ENCODE measurements around the gene FAM120A. TPM values are rescaled to one million over a fixed set of nuclear protein-coding genes. Genes with fewer than 3 reads are reported as not detected.

The FAM120A gene
- total RNA-seq, 2 donors from 2014 or later = 56.8 to 77.5 TPM

DNA sequence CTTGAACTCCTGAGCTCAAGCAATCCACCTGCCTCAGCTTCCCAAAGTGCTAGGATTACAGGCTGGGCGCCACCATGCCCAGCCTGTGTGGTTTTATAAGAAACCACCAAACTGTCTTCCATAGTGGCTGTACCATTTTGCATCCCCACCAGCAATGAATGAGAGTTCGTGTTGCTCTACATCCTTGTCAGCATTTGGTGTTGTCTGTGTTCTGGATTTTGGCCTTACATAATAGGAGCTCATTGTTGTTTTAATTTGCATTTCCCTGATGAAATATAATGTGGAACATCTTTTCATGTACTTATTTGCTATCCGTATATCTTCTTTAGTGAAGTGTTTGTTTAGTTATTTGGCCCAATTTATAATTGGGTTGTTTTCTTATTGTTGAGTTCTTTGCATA, 154.7 kb downstream of the FAM120A start:
- no peaks in the 10 kb centered on the region for H3K4me1 ChIP-seq
- no peaks in the 10 kb centered on the region for H3K36me3 ChIP-seq (replicated peaks in 1 of 2; ENCODE audit: insufficient read depth in 1 of 2, low read depth in 2 of 2)
- 60 to 97% methylated on average over 3 of the region's 3 CpGs for WGBS, 2 donors
- no peaks in the 10 kb centered on the region for H3K27me3 ChIP-seq
- ATAC-seq (no peak), DNase-seq (no peak)
- no peaks in the 10 kb centered on the region for H3K9me3 ChIP-seq
- H3K4me3 ChIP-seq = no peak overlapping the region
- H3K27ac ChIP-seq = no peak overlapping the region
- TF ChIP-seq POLR2A (IDR thresholded peaks at IDR 0.05) = no peak
- TF ChIP-seq, protein P1, sequence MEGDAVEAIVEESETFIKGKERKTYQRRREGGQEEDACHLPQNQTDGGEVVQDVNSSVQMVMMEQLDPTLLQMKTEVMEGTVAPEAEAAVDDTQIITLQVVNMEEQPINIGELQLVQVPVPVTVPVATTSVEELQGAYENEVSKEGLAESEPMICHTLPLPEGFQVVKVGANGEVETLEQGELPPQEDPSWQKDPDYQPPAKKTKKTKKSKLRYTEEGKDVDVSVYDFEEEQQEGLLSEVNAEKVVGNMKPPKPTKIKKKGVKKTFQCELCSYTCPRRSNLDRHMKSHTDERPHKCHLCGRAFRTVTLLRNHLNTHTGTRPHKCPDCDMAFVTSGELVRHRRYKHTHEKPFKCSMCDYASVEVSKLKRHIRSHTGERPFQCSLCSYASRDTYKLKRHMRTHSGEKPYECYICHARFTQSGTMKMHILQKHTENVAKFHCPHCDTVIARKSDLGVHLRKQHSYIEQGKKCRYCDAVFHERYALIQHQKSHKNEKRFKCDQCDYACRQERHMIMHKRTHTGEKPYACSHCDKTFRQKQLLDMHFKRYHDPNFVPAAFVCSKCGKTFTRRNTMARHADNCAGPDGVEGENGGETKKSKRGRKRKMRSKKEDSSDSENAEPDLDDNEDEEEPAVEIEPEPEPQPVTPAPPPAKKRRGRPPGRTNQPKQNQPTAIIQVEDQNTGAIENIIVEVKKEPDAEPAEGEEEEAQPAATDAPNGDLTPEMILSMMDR (IDR thresholded peaks at IDR 0.05) = no peak
- intact Hi-C loops (cut with DNase I) = no loop called here

GRCh38 chr9:93610206-93610605, 158.7 kb downstream of the FAM120A start:
- Histone ChIP-seq H3K4me1 (no peaks in the 10 kb centered on the region), H3K27me3 (no peaks in the 10 kb centered on the region), H3K9me3 (no peaks in the 10 kb centered on the region), H3K27ac (no peak overlapping the region), H3K36me3 (replicated peaks in 1 of 2; ENCODE audit: insufficient read depth in 1 of 2, low read depth in 2 of 2) (no peaks in the 10 kb centered on the region), H3K4me3 (no peak overlapping the region)
- intact Hi-C loops (cut with DNase I) = no loop called here
- no peak for TF ChIP-seq POLR2A (IDR thresholded peaks at IDR 0.05)
- ATAC-seq (no peak), DNase-seq (no peak)
- 90 to 100% methylated on average over 1 of the region's 1 CpG for WGBS, 2 donors

DNA sequence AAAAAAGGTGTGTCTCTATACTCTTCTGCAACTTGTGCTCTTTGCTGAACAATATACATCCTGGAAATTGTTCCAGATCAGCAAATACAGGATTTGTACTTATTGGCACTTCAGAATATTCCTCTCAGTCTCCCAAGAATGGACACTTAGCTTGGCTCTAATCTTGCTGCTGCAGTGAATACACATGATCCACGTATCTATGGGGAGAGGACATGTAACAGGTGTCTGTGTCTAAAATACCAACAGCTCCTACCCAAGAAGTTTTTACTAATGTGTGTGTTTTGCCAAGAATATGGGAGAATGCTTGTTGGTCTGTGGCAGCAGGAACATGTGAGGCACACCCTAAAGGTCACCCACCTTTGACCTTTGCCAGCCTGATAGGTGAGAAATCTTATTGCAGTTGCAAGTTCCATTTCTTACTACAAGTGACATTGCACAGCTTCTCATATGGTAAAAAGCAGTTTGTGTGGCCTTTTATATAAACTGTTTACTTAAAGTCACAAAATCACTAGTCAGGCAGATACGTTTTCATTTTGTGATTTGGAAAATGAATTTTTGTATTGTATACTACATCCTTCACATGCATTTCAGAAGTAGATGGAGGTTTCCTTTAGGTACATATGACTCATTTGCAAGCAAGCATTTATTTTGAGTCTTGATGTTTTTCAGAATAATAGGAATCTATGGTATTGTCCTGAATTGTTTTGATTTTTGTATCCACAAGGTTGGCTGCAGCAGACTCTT, 160.7 kb downstream of the FAM120A start:
- Histone ChIP-seq H3K9me3 (no peaks in the 10 kb centered on the region), H3K4me1 (peaks cover 2% of the 10 kb centered on the region), H3K4me3 (no peak overlapping the region), H3K27me3 (no peaks in the 10 kb centered on the region), H3K27ac (no peak overlapping the region), H3K36me3 (replicated peaks in 1 of 2; ENCODE audit: insufficient read depth in 1 of 2, low read depth in 2 of 2) (no peaks in the 10 kb centered on the region)
- intact Hi-C loops (cut with DNase I) = no loop called here
- no peak for TF ChIP-seq POLR2A (IDR thresholded peaks at IDR 0.05)
- TF ChIP-seq, protein P1 (IDR thresholded peaks at IDR 0.05) = no peak
- 48 to 54% methylated on average over 2 of the region's 2 CpGs for WGBS, 2 donors
- ATAC-seq (no peak), DNase-seq (no peak)

DNA sequence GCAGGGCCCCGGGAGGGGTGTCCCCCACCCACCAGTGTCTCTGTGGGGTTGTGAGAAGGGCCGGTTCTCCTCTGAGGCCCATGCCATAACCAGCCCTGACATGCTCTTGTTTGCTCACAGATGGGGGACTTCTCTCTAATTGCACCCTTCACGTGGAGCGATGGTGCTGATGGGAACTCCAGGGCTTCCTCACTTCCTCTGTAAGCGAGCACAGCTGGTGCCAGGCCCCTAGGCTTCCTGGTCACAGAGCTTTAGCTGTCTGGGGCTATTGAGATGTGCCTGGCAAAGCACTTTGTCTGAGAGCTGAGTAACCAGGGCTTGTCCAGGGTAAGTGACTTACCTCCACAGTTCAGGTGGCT, 161.3 kb downstream of the FAM120A start:
- Histone ChIP-seq H3K36me3 (replicated peaks in 1 of 2; ENCODE audit: insufficient read depth in 1 of 2, low read depth in 2 of 2) (no peaks in the 10 kb centered on the region), H3K4me1 (peaks cover 2% of the 10 kb centered on the region), H3K27ac (no peak overlapping the region), H3K27me3 (no peaks in the 10 kb centered on the region), H3K4me3 (no peak overlapping the region), H3K9me3 (no peaks in the 10 kb centered on the region)
- TF ChIP-seq, protein P1 (IDR thresholded peaks at IDR 0.05) = no peak
- TF ChIP-seq POLR2A (IDR thresholded peaks at IDR 0.05) = no peak
- no peak for ATAC-seq
- WGBS, 2 donors = 63 to 90% methylated on average over 3 to 5 of the region's 5 CpGs
- DNase-seq = peak in 2 of 4 donors; percentile 37 to 45
- intact Hi-C loops (cut with DNase I) = no loop called here

DNA sequence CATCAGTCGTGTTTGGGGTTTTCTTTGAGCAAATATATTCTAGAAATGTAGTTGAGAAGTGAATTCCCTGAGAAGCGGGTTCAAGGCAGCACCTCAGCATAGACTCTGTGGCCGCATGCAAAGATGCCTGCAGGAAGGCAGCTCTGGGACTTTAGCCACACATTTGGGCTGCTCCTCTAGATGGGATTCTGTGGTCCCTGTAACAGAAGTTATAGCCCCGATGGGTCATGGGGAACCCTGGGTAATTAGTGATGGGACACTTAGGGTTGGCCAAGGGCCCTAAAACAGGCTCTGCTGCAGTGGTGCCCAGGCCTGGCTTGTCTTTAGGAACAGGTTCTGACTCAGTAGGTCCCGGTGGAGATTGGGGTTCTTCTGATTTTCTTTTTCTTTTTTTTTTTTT, 161.7 kb downstream of the FAM120A start:
- DNase-seq (peak in 1 of 4 donors; percentile 2), ATAC-seq (no peak)
- 85 to 92% methylated on average over 5 of the region's 5 CpGs for WGBS, 2 donors

More for the DNA sequence above, 161.7 kb downstream of the FAM120A start:
- peaks cover 2% of the 10 kb centered on the region for H3K4me1 ChIP-seq
- no peak overlapping the region for H3K27ac ChIP-seq
- H3K4me3 ChIP-seq = no peak overlapping the region
- H3K27me3 ChIP-seq = no peaks in the 10 kb centered on the region
- intact Hi-C loops (cut with DNase I) = no loop called here
- TF ChIP-seq, protein P1 (IDR thresholded peaks at IDR 0.05) = no peak
- no peak for TF ChIP-seq POLR2A (IDR thresholded peaks at IDR 0.05)
- no peaks in the 10 kb centered on the region for H3K36me3 ChIP-seq (replicated peaks in 1 of 2; ENCODE audit: insufficient read depth in 1 of 2, low read depth in 2 of 2)
- H3K9me3 ChIP-seq = no peaks in the 10 kb centered on the region

All from body of pancreas (tissue), 4 donors.